NCI-H748 (cell line): ENCODE measurements around the gene HS3ST3B1.

Source experiments
- DNase-seq: peaks from one replicate; lab custom pipeline; 2025; ENCODE audit not compliant: unreplicated experiment; lab: John Stamatoyannopoulos, UW

The HS3ST3B1 gene

GRCh38 chr17:14320098-14320497, 19.2 kb downstream of the HS3ST3B1 start:
- no peak for DNase-seq

- no peak for DNase-seq
Observed at GRCh38 chr17:14320734-14321475, 20.0 kb downstream of the HS3ST3B1 start.

GRCh38 chr17:14321476-14321949, 20.6 kb downstream of the HS3ST3B1 start:
- no peak for DNase-seq

- no peak for DNase-seq
Observed at GRCh38 chr17:14321980-14322776, 21.3 kb downstream of the HS3ST3B1 start.

GRCh38 chr17:14323522-14323981, 22.7 kb downstream of the HS3ST3B1 start:
- DNase-seq, result no peak

- DNase-seq, result peak; percentile 39
Observed at GRCh38 chr17:14325618-14326167, 24.8 kb downstream of the HS3ST3B1 start.

- no peak for DNase-seq
Observed at GRCh38 chr17:14329900-14330491, 29.1 kb downstream of the HS3ST3B1 start.

GRCh38 chr17:14330492-14330962, 29.6 kb downstream of the HS3ST3B1 start:
- no peak for DNase-seq

GRCh38 chr17:14331225-14331981, 30.5 kb downstream of the HS3ST3B1 start:
- DNase-seq, result no peak

GRCh38 chr17:14331982-14332298, 31.1 kb downstream of the HS3ST3B1 start:
- no peak for DNase-seq

- DNase-seq, result no peak
Observed at GRCh38 chr17:14332331-14332730, 31.4 kb downstream of the HS3ST3B1 start.

GRCh38 chr17:14333506-14333905, 32.6 kb downstream of the HS3ST3B1 start:
- no peak for DNase-seq

GRCh38 chr17:14334276-14334840, 33.5 kb downstream of the HS3ST3B1 start:
- DNase-seq, result no peak

- DNase-seq, result no peak
Observed at GRCh38 chr17:14334919-14335318, 34.0 kb downstream of the HS3ST3B1 start.

- no peak for DNase-seq
Observed at GRCh38 chr17:14336418-14336817, 35.5 kb downstream of the HS3ST3B1 start.

GRCh38 chr17:14337596-14338079, 36.8 kb downstream of the HS3ST3B1 start:
- DNase-seq, result no peak

- no peak for DNase-seq
Observed at GRCh38 chr17:14340857-14341754, 40.2 kb downstream of the HS3ST3B1 start.

- no peak for DNase-seq
Observed at GRCh38 chr17:14341866-14342265, 41.0 kb downstream of the HS3ST3B1 start.

GRCh38 chr17:14346801-14347200, 45.9 kb downstream of the HS3ST3B1 start:
- no peak for DNase-seq
